HG02970 (cell line): ENCODE measurements around the gene TRIM28.
A peak's percentile ranks its signal among the peaks of the same experiment; 100 is the strongest.
"Not testable (repeated sequence)": the region's sequence is repeated elsewhere in the genome, so short reads cannot be mapped to it uniquely, and the experiment has no call there.

Experiments used
- ATAC-seq: cut with Tn5 transposase; IDR thresholded peaks from one replicate; pipeline ENCODE4 v1.9.1; 2021; ENCODE audit warnings: mild to moderate bottlenecking, moderate library complexity, moderate number of reproducible peaks; ENCODE audit not compliant: unreplicated experiment, low FRiP score

The TRIM28 gene

DNA sequence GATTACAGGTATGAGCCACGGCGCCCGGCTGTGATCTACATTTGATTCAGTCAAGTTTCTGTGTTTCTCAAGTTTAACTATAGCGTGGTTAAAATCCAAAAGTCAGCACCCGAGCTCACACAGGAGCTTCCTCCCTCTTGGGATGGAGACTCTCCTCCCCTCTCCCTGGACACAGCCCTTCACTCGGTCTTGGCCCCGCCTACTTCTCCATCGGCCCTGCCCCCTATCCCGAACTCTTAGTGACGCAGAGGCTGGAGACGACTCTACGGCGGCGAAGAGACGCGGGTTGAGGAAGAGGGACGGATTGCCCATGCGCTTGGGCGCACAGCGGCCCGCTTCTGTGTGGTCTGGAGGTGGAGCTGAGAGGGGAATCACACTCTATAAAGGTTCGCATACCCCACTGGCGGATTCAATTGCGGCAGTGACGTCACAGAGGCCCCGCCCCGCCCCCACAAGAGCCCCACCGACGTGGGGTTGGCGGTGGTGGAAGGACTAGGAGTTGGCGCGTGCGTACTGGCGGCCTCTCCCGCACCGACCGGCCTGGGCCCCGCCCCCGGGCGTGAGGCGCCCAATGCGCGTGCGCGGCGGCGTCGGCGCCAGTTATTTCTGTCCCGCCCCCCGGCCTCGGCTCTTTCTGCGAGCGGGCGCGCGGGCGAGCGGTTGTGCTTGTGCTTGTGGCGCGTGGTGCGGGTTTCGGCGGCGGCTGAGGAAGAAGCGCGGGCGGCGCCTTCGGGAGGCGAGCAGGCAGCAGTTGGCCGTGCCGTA, at the start of gene TRIM28:
TSS of gene TRIM28 (plus strand) at position 239 of the 765 bp plus-strand sequence. CDS start 694 bp downstream, outside the sequence.
- peak; percentile 87 for ATAC-seq

DNA sequence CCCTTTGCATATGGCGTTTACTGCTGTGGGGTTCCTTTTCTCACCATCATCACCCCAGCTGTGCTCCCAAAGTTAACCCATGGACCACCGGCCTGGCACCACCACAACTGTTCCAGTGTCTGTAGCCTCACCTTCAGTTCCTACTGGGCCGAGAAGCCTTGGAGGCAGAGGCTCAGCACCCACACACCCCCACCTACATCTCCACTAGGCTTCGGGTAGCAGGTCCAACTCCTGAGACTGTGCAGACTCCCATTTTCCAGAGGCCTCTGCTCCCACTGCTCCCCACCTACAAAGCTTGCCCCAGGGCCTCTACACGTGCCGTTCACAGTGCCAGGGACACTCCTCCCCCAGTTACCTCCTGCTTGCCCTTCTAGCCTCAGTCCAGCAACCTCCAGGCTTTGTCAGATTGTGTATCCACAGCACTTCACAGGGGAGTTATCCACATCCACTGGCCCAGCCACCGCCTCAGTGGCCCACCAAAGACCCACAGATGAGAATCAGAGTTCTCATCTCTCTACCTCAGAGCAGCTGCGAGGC, 46.2 kb upstream of the TRIM28 start:
- no peak for ATAC-seq

DNA sequence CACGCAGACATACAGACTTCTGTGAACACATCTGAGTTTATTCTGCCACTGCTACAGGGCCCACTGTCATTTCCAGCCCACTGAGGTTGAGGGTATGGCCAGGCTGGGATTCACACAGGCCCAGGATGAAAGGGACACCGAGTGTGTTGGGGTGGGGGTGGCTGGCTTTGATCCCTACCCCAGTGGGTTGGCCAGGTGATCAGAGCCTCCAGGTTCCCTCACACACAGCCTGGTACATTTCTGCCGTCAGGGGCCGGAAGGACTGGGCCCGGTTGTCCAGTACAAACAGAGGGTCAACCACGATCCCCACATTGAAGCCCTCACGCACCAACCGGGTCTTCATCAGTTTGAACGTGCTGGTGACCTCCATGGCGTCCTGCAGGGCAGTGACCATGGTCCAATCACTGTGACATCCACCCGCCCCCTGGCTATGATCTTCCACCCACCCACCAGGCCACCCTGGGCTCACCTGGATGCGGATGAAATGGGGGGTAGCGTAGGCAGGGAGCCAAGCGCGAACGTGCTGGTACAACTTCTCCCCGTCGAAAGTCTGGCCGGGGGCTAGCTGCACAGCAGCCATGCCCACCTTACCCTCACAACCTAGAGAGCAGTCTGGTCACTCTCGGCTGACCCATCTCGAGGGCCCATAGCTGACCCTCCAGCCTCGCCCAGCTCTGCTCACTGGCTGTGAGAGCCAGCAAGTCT, 45.4 kb upstream of the TRIM28 start:
- peak; percentile 15 for ATAC-seq

DNA sequence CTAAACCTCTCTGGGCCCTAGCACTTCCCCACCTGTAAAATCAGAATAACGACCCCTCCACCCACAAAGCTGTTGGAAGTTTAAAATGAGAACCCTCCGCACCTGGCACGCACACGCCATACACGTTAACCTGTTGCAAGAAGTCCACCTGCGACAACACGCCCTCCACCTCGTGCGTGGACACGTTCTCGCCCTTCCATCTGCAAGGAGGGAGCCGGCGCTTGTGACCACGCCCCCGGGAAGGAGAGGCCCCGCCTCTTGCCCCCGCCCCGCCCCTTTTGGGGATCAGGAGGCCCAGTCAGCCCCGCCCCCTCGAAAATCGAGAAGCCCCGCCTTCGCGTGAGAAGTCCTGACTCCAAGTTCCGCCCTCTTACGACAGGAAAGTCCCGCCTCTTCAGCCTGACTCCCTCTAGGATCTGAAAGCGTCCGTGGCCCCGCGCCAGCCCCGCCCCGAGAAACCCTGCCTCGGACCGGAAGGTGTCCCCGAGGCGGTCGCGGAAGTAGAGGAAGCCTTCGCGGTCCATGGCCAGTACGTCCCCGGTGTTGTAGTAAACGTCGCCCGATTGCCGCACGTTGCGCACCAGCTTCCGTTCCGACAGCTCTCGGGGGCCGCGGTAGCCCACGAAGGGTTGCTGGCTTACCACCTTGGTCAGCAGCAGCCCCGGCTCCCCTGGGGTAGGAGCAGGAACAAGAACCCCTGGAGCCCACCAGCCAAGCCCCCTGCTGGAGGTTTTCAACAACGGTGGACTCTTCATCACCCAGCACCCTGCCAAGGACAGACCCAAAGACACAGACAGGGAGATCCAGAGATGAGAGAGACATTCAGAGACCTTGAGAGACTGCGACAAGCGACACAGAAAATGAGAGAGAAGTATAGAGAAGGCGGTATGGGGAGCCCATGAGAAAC, 44.6 kb upstream of the TRIM28 start:
- ATAC-seq = peak; percentile 87

DNA sequence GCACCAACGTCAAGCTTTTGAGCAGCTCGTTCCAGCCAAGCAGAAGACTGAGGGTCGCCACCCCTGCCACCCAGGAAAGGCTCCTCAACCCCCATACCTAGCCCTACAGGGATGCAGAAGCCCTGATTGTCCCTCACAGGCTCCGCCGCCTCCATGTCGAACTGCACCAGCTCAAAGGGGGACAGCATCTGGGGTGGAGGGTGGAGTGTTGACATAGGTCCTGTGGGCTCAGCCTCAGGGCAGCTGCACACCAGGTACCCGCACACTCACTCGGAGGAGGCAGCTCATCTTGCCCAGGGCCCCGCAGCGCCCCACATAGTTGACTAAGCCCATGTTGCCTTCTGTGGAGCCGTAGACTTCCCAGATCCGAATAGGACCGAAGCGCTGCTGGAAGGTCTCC, 43.6 kb upstream of the TRIM28 start:
- no peak for ATAC-seq

DNA sequence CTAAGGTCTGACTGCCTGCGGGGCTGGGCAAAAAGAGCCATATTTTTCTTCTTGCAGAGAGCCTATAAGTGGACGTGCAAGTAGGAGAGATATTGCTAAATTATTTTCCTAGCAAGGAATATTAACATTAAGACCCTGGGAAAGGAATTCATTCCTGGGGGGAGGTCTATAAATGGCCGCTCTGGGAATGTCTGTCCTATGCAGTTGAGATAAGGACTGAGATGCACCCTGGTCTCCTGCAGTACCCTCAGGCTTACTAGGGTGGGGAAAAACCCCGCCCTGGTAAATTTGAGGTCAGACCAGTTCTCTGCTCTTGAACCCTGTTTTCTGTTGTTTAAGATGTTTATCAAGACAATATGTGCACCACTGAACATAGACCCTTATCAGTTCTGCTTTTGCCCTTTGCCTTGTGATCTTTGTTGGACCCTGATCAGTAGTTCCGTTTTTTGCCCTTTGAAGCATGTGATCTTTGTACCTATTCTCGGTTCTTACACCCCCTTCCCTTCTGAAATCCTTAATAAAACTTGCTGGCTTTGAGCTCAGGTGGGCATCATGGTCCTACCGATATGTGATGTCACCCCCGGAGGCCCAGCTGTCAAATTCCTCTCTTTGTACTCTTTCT, 36.2 kb upstream of the TRIM28 start:
- not testable (repeated sequence) for ATAC-seq

DNA sequence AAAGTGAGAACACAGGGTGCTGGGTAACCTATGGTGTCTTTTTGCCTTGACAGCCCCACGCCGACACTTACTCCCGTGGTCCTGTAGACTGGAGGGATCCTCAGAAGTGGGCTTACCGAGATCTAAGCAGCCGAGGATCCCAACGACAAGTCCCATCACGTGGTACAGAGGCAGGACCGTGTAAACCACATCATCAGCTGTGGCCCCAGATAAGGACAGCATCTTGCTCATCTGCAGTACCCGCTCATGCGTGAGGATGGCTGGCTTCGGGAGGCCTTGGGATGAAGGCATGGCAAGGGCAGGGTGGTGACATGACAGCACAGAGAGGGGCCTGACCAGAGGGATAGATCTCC, 34.2 kb upstream of the TRIM28 start:
- no peak for ATAC-seq

DNA sequence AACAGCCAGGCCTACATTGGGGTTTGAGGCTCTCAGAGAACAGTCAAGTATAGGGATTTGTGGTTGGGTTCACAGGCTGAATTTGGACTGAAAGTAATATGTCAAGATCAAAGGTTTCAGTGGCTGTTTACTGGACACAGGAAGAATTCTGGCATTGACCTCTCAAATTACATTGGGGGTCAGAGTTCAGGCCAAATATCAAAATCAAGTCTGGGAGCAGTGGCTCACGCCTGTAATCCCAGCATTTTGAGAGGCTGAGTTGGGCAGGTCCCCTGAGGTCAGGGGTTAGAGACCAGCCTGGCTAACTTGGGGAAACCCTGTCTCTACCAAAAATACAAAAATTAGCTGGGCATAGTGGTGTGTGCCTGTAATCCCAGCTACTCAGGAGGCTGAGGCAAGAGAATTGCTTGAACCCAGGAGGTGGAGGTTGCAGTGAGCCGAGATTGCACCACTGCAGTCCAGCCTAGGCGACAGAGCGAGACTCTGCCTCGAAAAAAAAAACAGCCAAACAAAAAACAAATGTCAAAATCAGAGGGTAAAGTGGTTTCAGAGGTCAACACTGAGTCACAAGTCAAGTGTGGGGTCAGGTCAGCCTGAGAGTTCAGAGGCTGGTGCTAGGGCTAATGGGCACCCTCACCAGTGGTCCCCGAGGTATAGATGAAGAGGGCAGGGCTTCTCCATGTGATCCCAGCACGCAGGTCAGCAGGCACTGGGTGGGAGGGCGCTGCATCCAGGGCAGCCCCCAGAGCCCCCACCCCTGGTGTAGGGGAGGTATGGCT, 33.6 kb upstream of the TRIM28 start:
- ATAC-seq = no peak

DNA sequence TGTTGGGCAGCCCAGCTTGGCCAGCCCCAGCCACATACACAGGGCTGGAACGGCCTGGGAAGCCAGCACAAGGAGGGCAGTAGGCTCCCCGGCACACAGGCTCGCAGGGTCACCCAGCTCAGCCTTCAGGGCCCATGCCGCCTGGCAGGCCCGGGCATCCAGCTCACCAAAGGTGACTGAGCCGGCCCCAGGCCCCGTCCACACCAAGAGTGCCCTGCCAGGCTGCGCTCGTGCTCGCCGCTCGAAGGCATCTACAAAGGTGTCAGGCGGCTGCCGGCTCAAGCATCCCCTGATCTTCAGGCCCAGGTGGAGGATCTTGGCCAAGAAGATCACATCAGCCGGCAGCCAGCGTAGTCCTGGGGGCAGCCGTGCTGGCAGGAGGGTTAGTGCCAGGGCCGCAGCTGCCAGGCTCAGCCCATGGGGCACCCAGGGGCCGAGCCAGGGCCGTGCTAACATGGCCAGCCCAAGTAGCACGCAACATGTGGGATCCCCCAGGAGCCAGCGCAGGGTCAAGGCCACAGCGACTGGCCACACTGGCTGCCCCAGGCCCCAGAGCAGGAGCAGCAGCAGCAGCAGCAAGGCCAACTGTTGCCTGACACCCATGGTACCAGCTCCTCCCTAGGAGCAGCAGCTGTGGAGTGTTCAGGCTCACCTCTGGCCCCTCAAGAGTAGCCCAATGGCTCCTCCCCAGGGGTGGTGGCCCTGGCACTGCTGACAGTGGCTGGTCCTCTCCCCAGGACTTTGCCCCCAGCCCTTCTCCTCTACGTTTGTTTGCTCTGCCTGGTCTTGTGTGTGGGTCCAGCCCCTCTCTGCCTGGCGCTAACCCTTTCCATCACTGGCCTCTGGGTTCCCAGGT, 32.3 kb upstream of the TRIM28 start, which contains the start of gene SLC27A5:
TSS of gene SLC27A5 (minus strand) at position 640 of the 856 bp plus-strand sequence. CDS start at position 603, 37 bp downstream.
- ATAC-seq = no peak

DNA sequence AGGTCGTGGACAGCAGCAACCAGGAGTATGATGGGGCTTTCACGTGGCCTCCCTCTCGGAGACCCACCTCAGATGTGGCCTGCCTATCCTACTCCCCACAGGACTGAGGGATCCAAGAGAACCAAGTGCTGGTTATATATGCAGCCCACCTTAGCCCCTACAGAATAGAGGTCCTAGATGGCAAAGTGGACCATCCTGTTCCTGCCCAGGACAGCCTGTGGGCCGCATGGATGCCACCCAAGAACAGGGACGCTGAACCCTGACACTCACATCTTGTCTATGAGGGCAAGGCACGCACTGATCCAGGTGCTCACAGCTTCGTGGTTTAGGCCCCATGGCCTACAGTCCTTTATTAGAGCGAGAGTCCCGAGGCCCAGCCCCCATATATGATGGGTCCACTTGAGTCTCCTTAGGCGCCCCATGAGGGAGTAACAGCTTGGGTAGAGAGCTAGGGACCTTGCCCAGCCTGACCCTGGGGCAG, 30.6 kb upstream of the TRIM28 start:
- ATAC-seq = no peak

DNA sequence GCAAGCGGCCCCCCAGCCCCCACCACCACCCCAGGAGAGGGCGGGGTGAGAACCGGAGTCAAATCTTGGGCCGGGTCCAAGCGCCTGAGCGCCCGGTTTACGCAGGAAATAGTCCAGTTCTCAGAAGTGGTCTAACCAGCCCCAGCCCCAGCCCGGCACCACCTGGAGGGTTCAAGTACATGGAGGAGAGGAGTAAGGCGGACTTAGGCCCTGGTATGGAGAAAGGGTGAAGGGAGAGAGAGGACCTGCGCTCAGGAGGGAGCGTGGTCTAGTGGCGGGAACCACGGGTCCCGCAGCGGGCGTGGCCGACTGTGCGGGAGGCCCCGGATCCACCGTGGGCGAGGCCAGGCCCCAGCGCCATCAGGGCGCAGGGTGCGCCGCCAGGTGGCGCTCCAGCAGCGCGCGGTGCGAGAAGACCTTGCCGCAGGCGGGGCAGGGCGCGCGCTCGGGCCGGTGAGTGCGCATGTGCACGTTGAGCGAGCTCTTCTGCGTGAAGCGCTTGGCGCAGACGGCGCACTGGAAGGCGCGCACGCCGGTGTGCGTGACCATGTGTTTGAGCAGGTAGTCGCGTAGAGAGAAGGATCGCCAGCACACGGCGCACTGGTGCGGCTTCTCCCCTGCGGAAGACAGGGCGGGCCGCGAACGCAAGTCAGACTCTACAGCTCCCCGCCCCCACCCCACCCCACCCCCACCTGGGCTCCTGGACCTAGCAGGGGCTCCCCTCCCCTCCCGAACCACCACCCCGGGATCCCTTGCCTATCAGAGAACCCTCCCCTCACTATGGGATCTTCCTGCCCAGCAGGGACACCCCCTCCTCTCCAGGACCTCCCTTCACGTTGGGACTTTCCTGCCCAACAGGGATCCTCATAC, 29.9 kb upstream of the TRIM28 start:
- ATAC-seq = peak; percentile 61

DNA sequence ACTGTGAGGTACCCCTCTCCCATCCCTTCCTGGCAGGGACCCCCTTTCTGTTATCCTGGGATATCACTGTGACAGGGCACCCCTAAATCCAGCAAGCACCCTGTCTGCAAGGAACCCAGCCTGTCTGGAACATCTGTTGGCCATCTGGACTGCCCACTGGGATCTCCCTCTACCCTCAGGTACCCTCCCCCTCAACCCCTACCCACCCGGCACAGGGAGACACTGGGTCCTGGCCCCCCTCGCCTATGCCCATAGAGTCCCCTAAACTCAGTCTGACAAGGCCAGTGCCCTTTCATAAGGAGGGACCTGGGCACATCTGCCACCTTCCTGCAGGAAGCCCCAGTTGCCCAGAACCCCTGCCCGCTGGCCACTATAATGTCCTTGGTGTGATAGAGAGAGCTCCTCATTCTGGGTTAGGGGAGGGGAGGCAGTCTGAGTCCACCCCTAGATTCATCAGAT, 29.3 kb upstream of the TRIM28 start:
- ATAC-seq = no peak

DNA sequence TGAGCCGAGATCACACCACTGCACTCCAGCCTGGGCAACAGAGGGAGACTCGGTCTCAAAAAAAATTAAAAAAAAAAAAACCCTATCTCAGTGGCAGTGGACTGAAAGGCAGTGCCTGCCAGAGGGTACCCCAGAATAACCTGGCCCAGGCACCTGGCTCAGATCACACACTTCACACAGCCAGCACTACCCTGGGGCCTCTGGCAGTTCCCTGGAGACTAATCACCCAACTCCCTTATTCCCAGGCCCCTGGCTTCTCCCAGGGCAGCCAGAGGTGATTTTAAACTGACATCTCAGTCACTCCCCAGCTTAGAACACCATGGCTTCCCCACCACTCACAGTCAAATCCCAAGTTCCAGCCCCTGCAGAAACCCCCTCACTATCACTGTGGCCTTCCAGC, 28.6 kb upstream of the TRIM28 start:
- ATAC-seq = no peak

DNA sequence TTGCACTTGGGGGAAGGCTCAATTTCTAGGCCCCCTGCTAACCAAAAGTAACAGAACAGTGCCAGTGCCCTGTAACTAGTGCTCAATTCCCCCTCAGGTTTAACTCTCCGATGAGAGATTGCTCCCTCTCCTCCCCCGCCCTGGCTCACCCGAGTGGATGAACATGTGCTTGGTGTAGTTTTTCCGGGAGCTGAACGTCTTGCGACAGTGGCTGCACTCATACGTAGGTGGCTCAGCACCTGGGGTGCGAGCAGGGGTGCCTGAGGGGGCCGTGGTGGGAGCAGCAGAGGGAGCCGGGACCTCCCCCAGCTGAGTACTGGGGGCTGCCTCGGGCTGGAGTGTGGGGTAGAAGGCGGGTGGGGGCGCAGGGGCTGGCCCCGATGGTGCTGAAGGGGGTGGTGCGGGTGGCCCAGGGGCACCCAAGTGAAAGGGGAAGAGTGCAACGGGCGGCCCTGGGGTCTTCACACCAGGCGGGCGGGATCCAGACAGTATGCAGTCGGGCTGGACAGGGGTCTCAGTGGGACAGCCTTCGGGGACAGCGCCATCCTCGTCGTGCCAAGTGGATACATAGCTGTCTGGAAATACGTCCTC, 27.5 kb upstream of the TRIM28 start:
- ATAC-seq = no peak

DNA sequence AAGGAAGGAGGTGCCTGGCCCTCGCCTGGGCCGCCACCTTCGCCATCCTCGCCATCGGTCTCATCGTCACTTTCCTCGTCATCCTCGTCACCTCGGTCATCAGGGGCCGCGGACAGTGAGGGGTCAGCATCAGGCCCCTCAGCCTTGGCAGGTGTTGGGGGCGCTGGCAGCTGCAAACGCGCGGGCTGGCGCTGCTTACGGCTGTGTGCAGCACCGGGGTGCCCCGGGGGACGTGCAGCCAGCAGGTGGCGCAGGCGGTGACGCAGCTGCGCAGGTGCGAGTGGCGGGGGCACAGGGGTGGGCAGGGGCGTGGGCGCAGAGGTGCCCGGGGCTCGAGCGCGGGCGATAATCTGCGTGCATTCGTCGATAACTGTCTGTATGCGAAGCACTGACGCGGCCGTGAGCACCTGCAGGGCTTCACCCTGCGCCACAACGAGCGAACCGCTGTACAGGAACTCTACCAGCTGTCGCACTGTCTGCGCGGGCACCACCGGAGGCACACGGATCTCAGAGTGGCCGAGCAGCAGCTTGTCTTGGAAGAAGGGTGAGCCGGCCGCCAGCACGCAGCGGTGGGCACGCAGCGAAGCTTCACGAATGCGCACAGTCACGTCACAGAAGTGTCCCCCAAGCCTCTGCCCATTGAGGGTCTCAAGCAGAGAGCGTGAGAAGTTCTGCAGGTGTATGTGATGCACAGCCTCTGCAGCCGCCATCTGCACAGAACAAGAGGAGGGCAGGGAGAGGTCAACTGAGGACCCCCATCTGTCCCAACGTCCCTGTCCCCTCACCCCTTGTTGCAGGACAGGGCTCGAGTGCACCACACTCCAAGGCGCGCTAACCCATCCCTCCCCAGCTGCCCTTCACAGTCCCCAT, 26.7 kb upstream of the TRIM28 start:
- ATAC-seq = no peak
